ENCODE results near the gene FYTTD1.

DNA sequence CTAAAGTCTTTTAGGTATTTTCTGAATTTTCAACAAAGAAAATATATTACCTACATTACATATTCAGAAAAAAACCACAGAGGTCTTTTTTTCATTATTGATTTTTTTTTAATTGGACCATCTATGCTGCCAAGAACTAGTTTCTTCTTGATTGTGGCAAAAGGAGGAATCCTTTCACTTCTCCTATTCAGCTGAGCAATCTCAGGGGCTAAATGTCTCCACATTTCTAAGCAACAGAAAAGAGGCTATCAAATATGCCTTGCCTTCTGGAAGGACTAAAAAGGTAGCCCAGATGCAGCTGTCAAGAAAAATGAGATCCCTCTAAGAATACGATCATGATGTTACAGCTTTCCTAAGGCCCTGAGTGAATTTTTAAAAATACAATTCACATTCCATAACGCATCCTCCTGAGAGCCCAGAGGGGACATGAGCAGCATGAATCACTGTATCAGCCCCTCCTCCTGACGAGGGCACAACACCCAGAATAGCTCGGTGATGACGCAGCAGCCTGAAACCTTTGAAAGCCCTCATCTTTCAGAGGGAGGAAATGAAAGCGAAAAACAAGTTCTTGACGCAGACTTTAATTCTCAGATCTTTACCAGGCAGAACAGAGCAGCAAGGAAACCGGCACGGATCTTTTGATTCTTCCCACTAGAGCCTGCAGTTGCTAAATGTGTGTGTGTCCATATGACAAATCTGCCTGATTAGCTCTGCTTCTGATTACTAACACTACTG is 37.5 kb upstream of the FYTTD1 start:
- TF ChIP-seq, protein P1, sequence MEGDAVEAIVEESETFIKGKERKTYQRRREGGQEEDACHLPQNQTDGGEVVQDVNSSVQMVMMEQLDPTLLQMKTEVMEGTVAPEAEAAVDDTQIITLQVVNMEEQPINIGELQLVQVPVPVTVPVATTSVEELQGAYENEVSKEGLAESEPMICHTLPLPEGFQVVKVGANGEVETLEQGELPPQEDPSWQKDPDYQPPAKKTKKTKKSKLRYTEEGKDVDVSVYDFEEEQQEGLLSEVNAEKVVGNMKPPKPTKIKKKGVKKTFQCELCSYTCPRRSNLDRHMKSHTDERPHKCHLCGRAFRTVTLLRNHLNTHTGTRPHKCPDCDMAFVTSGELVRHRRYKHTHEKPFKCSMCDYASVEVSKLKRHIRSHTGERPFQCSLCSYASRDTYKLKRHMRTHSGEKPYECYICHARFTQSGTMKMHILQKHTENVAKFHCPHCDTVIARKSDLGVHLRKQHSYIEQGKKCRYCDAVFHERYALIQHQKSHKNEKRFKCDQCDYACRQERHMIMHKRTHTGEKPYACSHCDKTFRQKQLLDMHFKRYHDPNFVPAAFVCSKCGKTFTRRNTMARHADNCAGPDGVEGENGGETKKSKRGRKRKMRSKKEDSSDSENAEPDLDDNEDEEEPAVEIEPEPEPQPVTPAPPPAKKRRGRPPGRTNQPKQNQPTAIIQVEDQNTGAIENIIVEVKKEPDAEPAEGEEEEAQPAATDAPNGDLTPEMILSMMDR (IDR thresholded peaks at IDR 0.05), result no peak
- no peak for TF ChIP-seq ZFX (IDR thresholded peaks at IDR 0.05; ENCODE audit: borderline replicate concordance)
